Naive thymus-derived CD8-positive, alpha-beta T cell (primary cell): ENCODE results near the gene TYK2. TPM values are rescaled to one million over a fixed set of nuclear protein-coding genes. Genes with fewer than 3 reads are reported as not detected.

Experiments
- ATAC-seq, 2 donors: fragments of 150-1000 bp; cut with Tn5 transposase in 1 of 2; sonication (Bioruptor Pico), chemical (Tn5 transposase) in 1 of 2; 1 replicate in 1 of 2; 2 replicates in 1 of 2; pipeline ENCODE4 v1.10.0; 2021; ENCODE audit warnings: mild to moderate bottlenecking in 2 of 2, moderate library complexity in 2 of 2
- POLR2A ChIA-PET: fragments of 350-600 bp; sonication (Branson Sonifier 250); formaldehyde crosslinking; loops from one replicate; lab custom pipeline; 2021; ENCODE audit warnings: antibody characterized with exemption; lab: Charles Lee
- DNase-seq, 10 donors: peaks; one replicate each; pipeline versions ENCODE4 v3.0.0 to v3.0.0-alpha.2; 2020 to 2022
- H3K27ac Mint-ChIP-seq, 10 donors: one replicate each; pipeline ENCODE4 v1.8.0; 2020 to 2022; ENCODE audit warnings: mild to moderate bottlenecking in 10 of 10, mixed read lengths in 10 of 10, moderate library complexity in 4 of 10, inconsistent platforms in 1 of 10
- H3K27me3 Mint-ChIP-seq, 5 donors: one replicate each; pipeline ENCODE4 v1.8.0; 2021 to 2022; ENCODE audit warnings: mixed read lengths in 5 of 5
- H3K36me3 Mint-ChIP-seq, 3 donors: one replicate each; pipeline ENCODE4 v1.8.0; 2020 to 2022; ENCODE audit warnings: mixed read lengths in 3 of 3, mild to moderate bottlenecking in 2 of 3, inconsistent platforms in 1 of 3
- H3K4me1 Mint-ChIP-seq, 4 donors: one replicate each; pipeline ENCODE4 v1.8.0; 2021 to 2022; ENCODE audit warnings: mixed read lengths in 4 of 4
- H3K4me3 Mint-ChIP-seq, 10 donors: one replicate each; pipeline ENCODE4 v1.8.0; 2020 to 2022; ENCODE audit warnings: mild to moderate bottlenecking in 10 of 10, mixed read lengths in 10 of 10, moderate library complexity in 6 of 10, inconsistent platforms in 1 of 10
- H3K9me3 Mint-ChIP-seq, 9 donors: one replicate each; pipeline ENCODE4 v1.8.0; 2020 to 2022; ENCODE audit warnings: mixed read lengths in 9 of 9, mild to moderate bottlenecking in 3 of 9, inconsistent platforms in 1 of 9, moderate library complexity in 1 of 9
- microRNA-seq: library from miRNA; unstranded; fragments of <30 nt; microRNA quantifications from one replicate; pipeline ENCODE4 v1.2.0, GENCODE V29; 2022; ENCODE audit warnings: borderline microRNAs expressed
- polyA plus RNA-seq, 3 donors: library from polyadenylated mRNA; unstranded; fragments of 300-500 nt; fragmentation: Illumina TruSeq; gene quantifications; one replicate each; pipeline ENCODE4 v1.2.3, GENCODE V29; 2021
- total RNA-seq, 8 experiments: library from RNA in 2 of 8; stranded (reverse) in 2 of 8; gene quantifications; one replicate each; pipeline ENCODE4 v1.2.3 and lab custom pipeline; 2021 to 2026

Gene TYK2
- total and polyA plus RNA-seq, 5 experiments from 2014 or later, result 33.4 to 319 (median 50.3) TPM

DNA sequence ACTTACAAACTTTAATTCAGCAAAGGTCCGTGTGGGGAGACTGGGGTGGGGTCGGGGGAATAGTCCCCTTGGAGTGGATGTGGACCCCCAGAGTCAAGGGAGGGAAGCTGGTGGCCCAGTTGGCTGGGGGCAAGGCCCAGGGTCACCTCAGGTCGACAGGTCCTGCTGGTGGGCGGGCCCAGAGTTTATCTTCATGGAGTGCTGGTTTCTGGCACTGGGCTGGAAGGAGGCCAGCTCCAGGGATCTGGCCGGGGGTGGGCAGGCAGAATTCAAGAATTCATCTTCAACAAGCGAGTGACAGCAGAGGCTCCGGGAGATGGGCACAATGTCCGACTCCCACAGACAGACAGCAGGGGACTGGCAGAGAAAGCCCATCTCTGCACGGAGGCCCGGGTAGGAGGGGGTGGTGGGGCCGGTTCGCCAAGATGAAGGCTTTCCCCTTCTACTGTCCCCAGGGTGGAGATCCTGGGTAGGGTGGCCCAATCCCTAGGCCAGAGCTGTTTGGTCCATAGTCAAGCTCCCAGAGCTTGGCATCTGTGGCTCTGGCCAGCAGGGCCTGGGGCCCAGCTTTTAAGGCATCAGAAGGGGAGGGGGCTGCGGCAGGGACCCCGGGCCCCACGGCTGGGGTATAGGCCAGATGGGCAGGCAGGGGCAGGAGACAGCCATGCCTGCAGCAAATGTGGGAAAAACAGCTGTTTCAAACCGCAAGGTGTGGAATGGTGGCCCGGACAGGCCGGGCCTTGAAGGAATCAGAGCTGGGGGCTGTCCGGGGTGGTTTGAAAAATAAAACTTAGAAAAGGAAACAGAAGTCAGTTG, 63.9 kb downstream of the TYK2 start:
- Mint-ChIP-seq H3K27me3 (no peaks in the 10 kb centered on the region), H3K36me3 (peaks cover 0 to 38% (median 8%) of the 10 kb centered on the region in 3 donors), H3K4me3 (peak overlapping the region; percentile 83 to 93 (median 90)), H3K9me3 (no peaks in the 10 kb centered on the region), H3K4me1 (peaks cover 4 to 24% (median 16%) of the 10 kb centered on the region in 4 donors), H3K27ac (peak overlapping the region; percentile 58 to 97 (median 84))
- DNase-seq (no peak), ATAC-seq (no peak)
- POLR2A ChIA-PET, result interaction anchor here (0.6 to 1.6 kb wide), 5 partner anchors 27 to 333 kb away, joined by 3 to 7 read pairs (median 3); partner anchors contain the start of gene ICAM5

DNA sequence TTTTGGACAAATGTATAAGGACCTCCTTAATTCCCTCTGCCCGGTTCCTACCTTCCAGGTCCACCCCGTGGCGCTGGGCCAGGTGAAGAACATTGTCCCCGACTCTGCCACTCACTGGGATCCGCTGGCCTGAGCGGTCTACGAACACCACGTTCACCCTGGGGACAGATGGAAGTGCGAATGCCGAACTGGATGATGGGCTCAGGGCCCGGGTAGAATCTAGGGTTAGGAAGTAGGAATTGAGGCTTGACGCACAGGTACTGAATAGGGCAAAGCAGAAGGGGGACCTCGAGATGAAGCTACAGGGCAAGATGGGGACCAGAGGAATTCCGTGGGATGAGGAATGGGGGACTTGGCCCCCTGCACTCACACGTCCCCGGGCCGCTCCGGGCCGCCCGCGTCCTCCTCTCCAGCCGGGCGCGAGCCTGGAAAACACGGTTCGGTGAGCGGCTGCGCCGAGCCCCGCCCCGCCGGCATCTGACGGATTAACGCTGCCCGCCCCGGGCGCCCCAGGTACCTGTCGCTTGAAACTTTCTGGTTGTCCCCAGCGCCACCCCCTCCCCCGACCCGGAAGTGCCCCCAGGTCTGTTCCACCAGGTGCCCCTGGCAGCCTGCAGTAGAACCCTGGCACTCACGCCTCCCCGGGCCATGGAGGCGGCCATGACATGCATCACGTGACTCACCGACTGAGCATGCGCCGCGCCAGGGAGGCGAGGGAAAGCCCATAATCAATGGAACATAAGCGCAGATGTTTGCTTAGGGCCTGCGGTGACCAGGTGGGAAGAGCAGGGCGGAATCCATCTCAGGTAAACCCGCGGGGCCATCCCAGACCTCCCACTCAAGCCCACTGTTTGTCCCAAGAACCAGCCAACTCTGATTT, 64.8 kb downstream of the TYK2 start, which contains the start of gene FDX2:
TSS of gene FDX2 (minus strand) at position 681 of the 880 bp plus-strand sequence. CDS start at position 662, 19 bp downstream.
- Mint-ChIP-seq H3K36me3 (peaks cover 0 to 44% (median 8%) of the 10 kb centered on the region in 3 donors), H3K4me3 (peak within 1 kb of the TSS; percentile 83 to 93 (median 90)), H3K4me1 (peaks cover 4 to 24% (median 16%) of the 10 kb centered on the region in 4 donors), H3K27ac (peak within 1 kb of the TSS; percentile 71 to 97 (median 87)), H3K9me3 (no peaks in the 10 kb centered on the region), H3K27me3 (no peaks in the 10 kb centered on the region)
- POLR2A ChIA-PET, result interaction anchor here (0.5 to 1.6 kb wide), 6 partner anchors 26 to 81 kb away, joined by 3 to 7 read pairs (median 4); partner anchors contain the start of gene ICAM5
- ATAC-seq, result peak; percentile 91 to 94
- DNase-seq, result peak; percentile 82 to 95 (median 87)

DNA sequence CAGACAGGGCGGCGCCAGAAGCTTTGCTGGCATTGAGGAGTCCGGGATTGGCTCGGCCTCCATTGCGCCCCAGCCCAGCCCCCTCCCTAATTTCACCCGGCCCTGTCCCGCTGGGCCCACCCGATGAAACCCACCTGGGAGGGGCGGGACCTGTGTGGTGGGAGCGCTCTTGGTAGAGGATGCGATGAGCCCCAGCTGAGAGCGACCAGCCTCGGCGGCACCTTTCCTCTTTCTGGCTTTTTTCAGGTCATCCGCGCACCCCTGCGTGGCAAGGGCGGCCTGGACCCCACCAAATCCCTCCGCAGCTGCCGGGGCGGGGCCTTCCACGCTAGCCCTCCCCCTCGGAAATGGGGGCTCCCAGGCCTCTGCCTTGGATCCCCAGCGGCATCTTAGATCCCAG, 70.9 kb downstream of the TYK2 start, which contains the start of gene ZGLP1:
TSS of gene ZGLP1 (minus strand) at position 393 of the 400 bp plus-strand sequence.
- DNase-seq (no peak), ATAC-seq (no peak)
- Mint-ChIP-seq H3K4me1 (peaks cover 0 to 7% (median 2%) of the 10 kb centered on the region in 4 donors), H3K27ac (peak within 1 kb of the TSS in 1 of 10 donors; percentile 24), H3K4me3 (no peak within 1 kb of the TSS), H3K9me3 (no peaks in the 10 kb centered on the region), H3K27me3 (no peaks in the 10 kb centered on the region), H3K36me3 (peaks cover 0 to 8% (median 0%) of the 10 kb centered on the region in 3 donors)
- POLR2A ChIA-PET, result interaction anchor here (0.7 kb wide), 1 partner anchor 251 kb away, joined by 4 read pairs; no protein-coding TSS in a partner anchor

DNA sequence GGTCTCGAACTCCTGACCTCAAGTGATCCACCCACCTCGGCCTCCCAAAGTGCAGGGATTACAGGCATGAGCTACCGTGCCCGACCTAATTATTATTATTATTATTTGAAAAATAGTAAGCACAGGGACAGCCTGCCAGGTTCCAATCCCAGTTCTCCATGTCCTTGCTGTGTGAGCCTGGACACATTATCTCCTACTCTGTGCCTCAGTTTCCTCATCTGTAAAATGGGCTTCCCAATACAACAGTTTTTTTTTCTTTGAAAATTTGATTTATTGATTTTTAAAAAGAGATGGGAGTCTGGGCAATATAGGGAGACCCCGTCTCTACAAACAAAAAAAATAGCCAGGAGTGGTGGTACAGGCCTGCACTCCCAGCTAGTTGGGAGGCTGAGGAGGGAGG, 74.0 kb downstream of the TYK2 start:
- Mint-ChIP-seq H3K27ac (no peak overlapping the region), H3K4me3 (no peak overlapping the region), H3K27me3 (peaks cover 0 to 5% (median 3%) of the 10 kb centered on the region in 5 donors), H3K9me3 (no peaks in the 10 kb centered on the region), H3K36me3 (peaks cover 0 to 8% (median 1%) of the 10 kb centered on the region in 3 donors), H3K4me1 (peaks cover 0 to 3% (median 0%) of the 10 kb centered on the region in 4 donors)
- ATAC-seq, result no peak
- no peak for DNase-seq
- POLR2A ChIA-PET, result interaction anchor here (0.6 to 1.4 kb wide), 2 partner anchors 36 to 70 kb away, joined by 3 to 4 read pairs; partner anchors contain the start of gene ICAM1

DNA sequence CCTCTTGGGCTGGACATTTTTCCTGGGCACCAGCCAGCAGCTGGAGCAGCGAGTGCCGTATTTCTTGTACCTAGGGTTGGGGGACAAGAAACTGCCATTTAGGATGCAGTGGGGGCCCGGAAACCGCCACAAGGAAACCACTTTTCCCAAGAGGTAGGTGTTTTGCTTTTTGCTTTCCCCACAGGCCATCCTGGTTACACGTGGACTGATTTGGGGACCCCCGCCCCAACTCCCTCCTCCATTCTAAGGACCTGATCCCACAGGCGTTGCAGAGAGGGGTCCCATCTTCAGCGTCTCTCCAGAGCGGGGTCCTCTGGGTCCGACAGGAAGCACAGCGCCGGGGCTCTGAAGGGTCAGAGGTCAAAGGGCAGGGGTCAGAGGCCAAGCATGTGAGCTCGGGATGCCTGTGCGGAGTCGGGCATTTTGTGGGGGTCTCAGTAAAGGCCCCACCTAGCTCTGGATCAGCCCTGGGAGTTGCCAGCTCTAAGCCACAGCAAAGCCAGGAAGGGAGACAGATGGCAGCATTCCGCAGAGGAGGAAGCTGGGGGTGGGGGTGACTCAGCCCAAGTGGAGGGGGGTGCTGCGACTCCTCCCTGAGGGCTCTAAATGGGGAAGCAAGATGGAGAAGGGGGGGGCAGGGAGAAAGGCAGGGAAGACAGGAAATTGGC, 75.1 kb downstream of the TYK2 start:
- peaks cover 0 to 3% (median 0%) of the 10 kb centered on the region in 4 donors for H3K4me1 Mint-ChIP-seq
- H3K27ac Mint-ChIP-seq, result no peak overlapping the region
- ATAC-seq, result no peak
- peaks cover 0 to 2% (median 1%) of the 10 kb centered on the region in 3 donors for H3K36me3 Mint-ChIP-seq
- POLR2A ChIA-PET, result interaction anchor here (0.6 to 1.4 kb wide), 2 partner anchors 35 to 192 kb away, joined by 4 to 5 read pairs; partner anchors contain the start of gene ICAM1
- peaks cover 0 to 6% (median 3%) of the 10 kb centered on the region in 5 donors for H3K27me3 Mint-ChIP-seq
- no peaks in the 10 kb centered on the region for H3K9me3 Mint-ChIP-seq
- DNase-seq, result no peak
- no peak overlapping the region for H3K4me3 Mint-ChIP-seq

Small RNA genes lying within 50 kb of the gene (microRNA-seq; reads per million reads assigned to microRNA genes)
- gene MIR1181, result 1.0 reads per million

Other genes starting within 250 kb of the TYK2 start
- gene DNMT1, start 185.6 kb downstream of the TYK2 start, total RNA-seq, result 100 to 1,000 TPM; 228 to 231 TPM
- gene DNMT1, start 185.6 kb downstream of the TYK2 start, polyA plus RNA-seq, result 100 to 1,000 TPM in 2 of 3 donors, 10 to 100 TPM in 1; 93.7 to 146 (median 142) TPM
- gene S1PR2, start 149.2 kb downstream of the TYK2 start, total RNA-seq, result 1 to 10 TPM; 3.0 TPM
- gene S1PR2, start 149.2 kb downstream of the TYK2 start, polyA plus RNA-seq, result under 1 TPM; 0.18 to 0.60 (median 0.48) TPM
- 10 to 100 TPM; 47.9 to 50.8 TPM for gene MRPL4, start 128.4 kb downstream of the TYK2 start, total RNA-seq
- gene MRPL4, start 128.4 kb downstream of the TYK2 start, polyA plus RNA-seq, result 10 to 100 TPM; 25.3 to 50.6 (median 31.3) TPM
- 1 to 10 TPM; 1.9 to 2.0 TPM for gene ICAM1, start 109.5 kb downstream of the TYK2 start, total RNA-seq
- gene ICAM1, start 109.5 kb downstream of the TYK2 start, polyA plus RNA-seq, result 1 to 10 TPM; 1.2 to 3.9 (median 2.8) TPM
- gene ICAM4, start 93.6 kb downstream of the TYK2 start, total RNA-seq, result under 1 TPM in 1 of 2 experiments, not detected in 1; 0.57 TPM
- gene ICAM4, start 93.6 kb downstream of the TYK2 start, polyA plus RNA-seq, result under 1 TPM in 2 of 3 donors, not detected in 1; 0.22 to 0.42 TPM
- gene ICAM5, start 90.6 kb downstream of the TYK2 start, total RNA-seq, result not detected
- gene ICAM5, start 90.6 kb downstream of the TYK2 start, polyA plus RNA-seq, result not detected
- 10 to 100 TPM; 10.0 to 12.2 TPM for gene ZGLP1, start 70.8 kb downstream of the TYK2 start, total RNA-seq
- gene ZGLP1, start 70.8 kb downstream of the TYK2 start, polyA plus RNA-seq, result under 1 TPM in 1 of 3 donors, not detected in 2; 0.27 TPM
- 10 to 100 TPM; 11.9 to 14.9 TPM for gene FDX2, start 64.6 kb downstream of the TYK2 start, total RNA-seq
- 10 to 100 TPM; 14.3 to 26.7 (median 18.4) TPM for gene FDX2, start 64.6 kb downstream of the TYK2 start, polyA plus RNA-seq
- gene RAVER1, start 47.0 kb downstream of the TYK2 start, total RNA-seq, result 10 to 100 TPM; 52.1 to 55.8 TPM
- gene RAVER1, start 47.0 kb downstream of the TYK2 start, polyA plus RNA-seq, result 10 to 100 TPM; 11.2 to 23.6 (median 17.5) TPM
- gene ICAM3, start 40.9 kb downstream of the TYK2 start, total RNA-seq, result 100 to 1,000 TPM; 122 to 127 TPM
- gene ICAM3, start 40.9 kb downstream of the TYK2 start, polyA plus RNA-seq, result 100 to 1,000 TPM; 214 to 229 (median 221) TPM
- 100 to 1,000 TPM; 155 to 158 TPM for gene CDC37, start 23.0 kb upstream of the TYK2 start, total RNA-seq
- gene CDC37, start 23.0 kb upstream of the TYK2 start, polyA plus RNA-seq, result 10 to 100 TPM; 63.2 to 81.1 (median 65.6) TPM
- gene PDE4A, start 40.0 kb upstream of the TYK2 start, total RNA-seq, result under 1 TPM; 0.88 to 0.99 TPM
- 1 to 10 TPM in 2 of 3 donors, under 1 TPM in 1; 0.33 to 2.5 (median 1.9) TPM for gene PDE4A, start 40.0 kb upstream of the TYK2 start, polyA plus RNA-seq
- gene KEAP1, start 122.8 kb upstream of the TYK2 start, total RNA-seq, result 10 to 100 TPM; 34.6 to 35.2 TPM
- gene KEAP1, start 122.8 kb upstream of the TYK2 start, polyA plus RNA-seq, result 10 to 100 TPM; 15.1 to 25.7 (median 20.1) TPM
- gene S1PR5, start 136.9 kb upstream of the TYK2 start, total RNA-seq, result under 1 TPM; 0.81 to 0.85 TPM
- 10 to 100 TPM in 1 of 3 donors, 1 to 10 TPM in 1, under 1 TPM in 1; 0.99 to 77.2 (median 2.1) TPM for gene S1PR5, start 136.9 kb upstream of the TYK2 start, polyA plus RNA-seq
- gene ATG4D, start 163.3 kb upstream of the TYK2 start, total RNA-seq, result 10 to 100 TPM; 52.0 to 53.4 TPM
- 10 to 100 TPM in 2 of 3 donors, 1 to 10 TPM in 1; 9.2 to 19.3 (median 12.2) TPM for gene ATG4D, start 163.3 kb upstream of the TYK2 start, polyA plus RNA-seq
- 10 to 100 TPM; 57.8 to 68.4 TPM for gene KRI1, start 185.4 kb upstream of the TYK2 start, total RNA-seq
- gene KRI1, start 185.4 kb upstream of the TYK2 start, polyA plus RNA-seq, result 10 to 100 TPM; 12.8 to 46.9 (median 20.9) TPM
- 10 to 100 TPM; 27.2 to 28.1 TPM for gene CDKN2D, start 188.4 kb upstream of the TYK2 start, total RNA-seq
- 100 to 1,000 TPM in 2 of 3 donors, 10 to 100 TPM in 1; 81.6 to 145 (median 108) TPM for gene CDKN2D, start 188.4 kb upstream of the TYK2 start, polyA plus RNA-seq
- gene AP1M2, start 206.7 kb upstream of the TYK2 start, total RNA-seq, result not detected
- under 1 TPM in 1 of 3 donors, not detected in 2; 0.25 TPM for gene AP1M2, start 206.7 kb upstream of the TYK2 start, polyA plus RNA-seq
- gene SLC44A2, start 245.0 kb upstream of the TYK2 start, total RNA-seq, result 100 to 1,000 TPM; 268 to 270 TPM
- 100 to 1,000 TPM; 201 to 331 (median 218) TPM for gene SLC44A2, start 245.0 kb upstream of the TYK2 start, polyA plus RNA-seq